SK-N-SH (cell line): ENCODE data around the gene TPSG1. TPM values are rescaled to one million over a fixed set of nuclear protein-coding genes. Genes with fewer than 3 reads are reported as not detected.

ENCODE experiments used
- CTCF ChIA-PET: fragments of 300-600, 350-600 bp; formaldehyde crosslinking; extraction: SDS; loops from one replicate; lab custom pipeline; 2021; lab: Yijun Ruan, JAX
- POLR2A ChIA-PET: fragments of 350-600 bp; sonication (Branson Sonifier 250); formaldehyde crosslinking; extraction: SDS; loops from one replicate; lab custom pipeline; 2020; ENCODE audit warnings: antibody characterized with exemption, inconsistent platforms; lab: Yijun Ruan, JAX
- DNase-seq: peaks from one replicate; pipeline ENCODE4 v3.0.0; 2012
- H2AFZ ChIP-seq: fragments of 200-600 bp; sonication (generic); 2 replicates; pipeline ENCODE4 v1.8.1; 2016; ENCODE audit warnings: antibody characterized with exemption, mild to moderate bottlenecking, low read depth
- H3F3A ChIP-seq: fragments of 200-600 bp; sonication (generic); replicated peaks from 2 replicates; pipeline ENCODE3; 2016; ENCODE audit warnings: antibody characterized with exemption, mild to moderate bottlenecking; ENCODE audit not compliant: insufficient read depth
- H3K27ac ChIP-seq, 2 experiments: fragments of 200-500 bp in 1 of 2; fragments of 200-600 bp in 1 of 2; sonication (Bioruptor generic) in 1 of 2; sonication (generic), shearing (Covaris generic) in 1 of 2; 2 replicates each; pipeline versions ENCODE4 v1.5.1 to v1.6.1; 2014 to 2016; ENCODE audit warnings: low read depth in 2 of 2, inconsistent platforms in 1 of 2, low read length in 1 of 2, mild to moderate bottlenecking in 1 of 2, mixed read lengths in 1 of 2
- H3K27me3 ChIP-seq: fragments of 200-600 bp; sonication (generic), shearing (Covaris generic); 2 replicates; pipeline ENCODE4 v1.6.1; 2016; ENCODE audit warnings: mixed run types; ENCODE audit not compliant: insufficient read depth
- H3K36me3 ChIP-seq, 2 experiments: fragments of 200-500 bp in 1 of 2; fragments of 200-600 bp in 1 of 2; sonication (Bioruptor generic) in 1 of 2; sonication (generic) in 1 of 2; replicated peaks in 1 of 2; 2 replicates each; pipeline versions ENCODE3 to v1.5.1; 2014 to 2016; ENCODE audit warnings: low read length in 1 of 2, mild to moderate bottlenecking in 1 of 2; ENCODE audit not compliant: insufficient read depth in 2 of 2, control insufficient read depth in 1 of 2
- H3K4me1 ChIP-seq, 2 experiments: fragments of 200-500 bp in 1 of 2; fragments of 200-600 bp in 1 of 2; sonication (Bioruptor generic) in 1 of 2; sonication (generic), shearing (Covaris generic) in 1 of 2; 2 replicates each; pipeline versions ENCODE4 v1.5.1 to v1.6.1; 2014 to 2016; ENCODE audit warnings: low read depth in 1 of 2, low read length in 1 of 2, mixed run types in 1 of 2; ENCODE audit not compliant: insufficient read depth in 2 of 2, control insufficient read depth in 1 of 2
- H3K4me2 ChIP-seq: fragments of 200-600 bp; sonication (generic), shearing (Covaris generic); 2 replicates; pipeline ENCODE4 v1.6.1; 2017; ENCODE audit warnings: mixed run types
- H3K4me3 ChIP-seq, 2 experiments: fragments of 200-500 bp in 1 of 2; fragments of 200-600 bp in 1 of 2; sonication (Bioruptor generic) in 1 of 2; sonication (generic), shearing (Covaris generic) in 1 of 2; 2 replicates each; pipeline versions ENCODE4 v1.5.1 to v1.8.1; 2014 to 2016; ENCODE audit warnings: low read depth in 2 of 2, inconsistent platforms in 1 of 2, low read length in 1 of 2, mild to moderate bottlenecking in 1 of 2, mixed read lengths in 1 of 2, moderate library complexity in 1 of 2
- H3K79me2 ChIP-seq: fragments of 200-600 bp; sonication (generic); 2 replicates; pipeline ENCODE4 v1.8.1; 2017; ENCODE audit warnings: mild to moderate bottlenecking; ENCODE audit not compliant: insufficient read depth
- H3K9ac ChIP-seq: fragments of 200-600 bp; sonication (generic); 2 replicates; pipeline ENCODE4 v1.6.1; 2017; ENCODE audit warnings: mixed run types
- H3K9me2 ChIP-seq: fragments of 200-600 bp; sonication (generic); 2 replicates; pipeline ENCODE4 v1.6.1; 2017; ENCODE audit warnings: mixed run types
- H3K9me3 ChIP-seq: fragments of 200-600 bp; sonication (generic); 2 replicates; pipeline ENCODE4 v1.6.1; 2017; ENCODE audit warnings: mixed run types, mild to moderate bottlenecking, moderate library complexity
- H4K20me1 ChIP-seq: fragments of 200-600 bp; sonication (generic); 2 replicates; pipeline ENCODE4 v1.6.1; 2017; ENCODE audit warnings: mild to moderate bottlenecking, mixed run types; ENCODE audit not compliant: insufficient read depth
- GATA2 ChIP-seq: sonication (generic); formaldehyde crosslinking; IDR thresholded peaks from 2 replicates; pipeline ENCODE4 v1.5.0; 2020; ENCODE audit warnings: mild to moderate bottlenecking, missing genetic modification reagents
- JUND ChIP-seq: IDR thresholded peaks from 2 replicates; pipeline ENCODE4 v1.4.0; 2012
- MEF2A ChIP-seq: IDR thresholded peaks from 2 replicates; pipeline ENCODE4 v1.4.0; 2012; ENCODE audit warnings: low read depth, borderline replicate concordance
- NFIC ChIP-seq: IDR thresholded peaks from 2 replicates; pipeline ENCODE4 v1.4.0; 2012; ENCODE audit warnings: borderline replicate concordance
- POLR2AphosphoS5 ChIP-seq: IDR thresholded peaks from 2 replicates; pipeline ENCODE4 v1.6.1; 2012; ENCODE audit warnings: low read depth, low read length
- RAD21 ChIP-seq: IDR thresholded peaks from 2 replicates; pipeline ENCODE4 v1.6.1; 2012; ENCODE audit warnings: mild to moderate bottlenecking, low read length
- RCOR1 ChIP-seq: fragments of 150-350 bp; IDR thresholded peaks from 2 replicates; pipeline ENCODE4 v1.6.1; 2017; ENCODE audit warnings: antibody characterized with exemption, low read length
- RXRA ChIP-seq: IDR thresholded peaks from 2 replicates; pipeline ENCODE4 v1.4.0; 2012; ENCODE audit warnings: low read depth, mild to moderate bottlenecking, borderline replicate concordance
- SMC3 ChIP-seq: IDR thresholded peaks from 2 replicates; pipeline ENCODE4 v1.6.1; 2012; ENCODE audit warnings: low read depth, low read length, improper control_type of control experiment
- TAF1 ChIP-seq: IDR thresholded peaks from 2 replicates; pipeline ENCODE4 v1.6.1; 2012; ENCODE audit warnings: low read depth, mild to moderate bottlenecking, low read length, moderate library complexity, borderline replicate concordance
- TCF12 ChIP-seq: IDR thresholded peaks from 2 replicates; pipeline ENCODE4 v1.4.0; 2012
- TEAD4 ChIP-seq: IDR thresholded peaks from 2 replicates; pipeline ENCODE4 v1.4.0; 2012; ENCODE audit warnings: mild to moderate bottlenecking, borderline replicate concordance; ENCODE audit not compliant: insufficient read depth
- WGBS: methylation state at CpG from one replicate; pipeline ENCODE4 v1.1.6; 2017; ENCODE audit warnings: low lambda C conversion rate; 5-methylcytosine and 5-hydroxymethylcytosine counted together
- polyA plus RNA-seq, 3 experiments: library from polyadenylated mRNA; depleted of rRNA; stranded (reverse); fragments of >200 nt; gene quantifications; 2 replicates each; pipeline ENCODE4 v1.2.3, GENCODE V29; 2012
- TF ChIP-seq, protein P1 (sequence below): fragments of 150-350 bp; IDR thresholded peaks from 2 replicates; pipeline ENCODE4 v1.6.1; 2017; ENCODE audit warnings: antibody characterized with exemption, low read length, low read depth, borderline replicate concordance
- TF ChIP-seq, protein P2 (sequence below): IDR thresholded peaks from 2 replicates; pipeline ENCODE4 v1.4.0; 2012; ENCODE audit warnings: low read depth, borderline replicate concordance
- TF ChIP-seq, protein P3 (sequence below): IDR thresholded peaks from 2 replicates; pipeline ENCODE4 v1.6.1; 2012; ENCODE audit warnings: mild to moderate bottlenecking, low read depth, low read length, moderate library complexity

Gene TPSG1
- polyA plus RNA-seq, 1 of the 3 experiments (the other 2 are of a cell fraction), result not detected

DNA sequence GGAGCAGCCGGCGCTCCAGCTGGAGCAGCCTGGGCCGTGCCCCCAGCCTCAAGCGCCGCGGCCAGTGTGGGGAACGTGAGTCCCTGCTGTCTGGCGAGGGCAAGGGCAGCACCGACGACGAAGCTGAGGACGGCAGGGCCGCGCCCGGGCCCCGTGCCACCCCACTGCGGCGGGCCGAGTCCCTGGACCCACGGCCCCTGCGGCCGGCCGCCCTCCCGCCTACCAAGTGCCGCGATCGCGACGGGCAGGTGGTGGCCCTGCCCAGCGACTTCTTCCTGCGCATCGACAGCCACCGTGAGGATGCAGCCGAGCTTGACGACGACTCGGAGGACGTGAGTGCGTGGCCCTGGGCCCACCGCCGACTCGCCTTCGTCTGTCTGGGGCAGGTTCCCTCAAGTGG lies 16.0 kb downstream of the TPSG1 start:
- Histone ChIP-seq H4K20me1 (0 out of 2 replicates have a peak, but pooled peaks cover 2% of the 10 kb centered on the region), H3K9ac (no peak overlapping the region), H3F3A (no peaks in the 10 kb centered on the region), H3K4me1 (no peaks in the 10 kb centered on the region), H3K36me3 (no peaks in the 10 kb centered on the region), H3K4me2 (no peak overlapping the region), H3K27me3 (peaks cover 71% of the 10 kb centered on the region), H3K79me2 (no peaks in the 10 kb centered on the region), H2AFZ (no peak overlapping the region), H3K9me3 (no peaks in the 10 kb centered on the region), H3K27ac (no peak overlapping the region), H3K4me3 (no peak overlapping the region), H3K9me2 (no peaks in the 10 kb centered on the region)
- no peak for DNase-seq
- TF ChIP-seq GATA2 (no peak), TEAD4 (no peak), TCF12 (no peak), RAD21 (no peak), MEF2A (no peak), TAF1 (no peak), NFIC (no peak), RCOR1 (no peak), RXRA (no peak), POLR2AphosphoS5 (no peak), SMC3 (no peak), JUND (no peak)
- TF ChIP-seq, protein P1, sequence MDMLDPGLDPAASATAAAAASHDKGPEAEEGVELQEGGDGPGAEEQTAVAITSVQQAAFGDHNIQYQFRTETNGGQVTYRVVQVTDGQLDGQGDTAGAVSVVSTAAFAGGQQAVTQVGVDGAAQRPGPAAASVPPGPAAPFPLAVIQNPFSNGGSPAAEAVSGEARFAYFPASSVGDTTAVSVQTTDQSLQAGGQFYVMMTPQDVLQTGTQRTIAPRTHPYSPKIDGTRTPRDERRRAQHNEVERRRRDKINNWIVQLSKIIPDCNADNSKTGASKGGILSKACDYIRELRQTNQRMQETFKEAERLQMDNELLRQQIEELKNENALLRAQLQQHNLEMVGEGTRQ, result no peak
- TF ChIP-seq, protein P2, sequence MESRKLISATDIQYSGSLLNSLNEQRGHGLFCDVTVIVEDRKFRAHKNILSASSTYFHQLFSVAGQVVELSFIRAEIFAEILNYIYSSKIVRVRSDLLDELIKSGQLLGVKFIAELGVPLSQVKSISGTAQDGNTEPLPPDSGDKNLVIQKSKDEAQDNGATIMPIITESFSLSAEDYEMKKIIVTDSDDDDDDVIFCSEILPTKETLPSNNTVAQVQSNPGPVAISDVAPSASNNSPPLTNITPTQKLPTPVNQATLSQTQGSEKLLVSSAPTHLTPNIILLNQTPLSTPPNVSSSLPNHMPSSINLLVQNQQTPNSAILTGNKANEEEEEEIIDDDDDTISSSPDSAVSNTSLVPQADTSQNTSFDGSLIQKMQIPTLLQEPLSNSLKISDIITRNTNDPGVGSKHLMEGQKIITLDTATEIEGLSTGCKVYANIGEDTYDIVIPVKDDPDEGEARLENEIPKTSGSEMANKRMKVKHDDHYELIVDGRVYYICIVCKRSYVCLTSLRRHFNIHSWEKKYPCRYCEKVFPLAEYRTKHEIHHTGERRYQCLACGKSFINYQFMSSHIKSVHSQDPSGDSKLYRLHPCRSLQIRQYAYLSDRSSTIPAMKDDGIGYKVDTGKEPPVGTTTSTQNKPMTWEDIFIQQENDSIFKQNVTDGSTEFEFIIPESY, result no peak
- TF ChIP-seq, protein P3, sequence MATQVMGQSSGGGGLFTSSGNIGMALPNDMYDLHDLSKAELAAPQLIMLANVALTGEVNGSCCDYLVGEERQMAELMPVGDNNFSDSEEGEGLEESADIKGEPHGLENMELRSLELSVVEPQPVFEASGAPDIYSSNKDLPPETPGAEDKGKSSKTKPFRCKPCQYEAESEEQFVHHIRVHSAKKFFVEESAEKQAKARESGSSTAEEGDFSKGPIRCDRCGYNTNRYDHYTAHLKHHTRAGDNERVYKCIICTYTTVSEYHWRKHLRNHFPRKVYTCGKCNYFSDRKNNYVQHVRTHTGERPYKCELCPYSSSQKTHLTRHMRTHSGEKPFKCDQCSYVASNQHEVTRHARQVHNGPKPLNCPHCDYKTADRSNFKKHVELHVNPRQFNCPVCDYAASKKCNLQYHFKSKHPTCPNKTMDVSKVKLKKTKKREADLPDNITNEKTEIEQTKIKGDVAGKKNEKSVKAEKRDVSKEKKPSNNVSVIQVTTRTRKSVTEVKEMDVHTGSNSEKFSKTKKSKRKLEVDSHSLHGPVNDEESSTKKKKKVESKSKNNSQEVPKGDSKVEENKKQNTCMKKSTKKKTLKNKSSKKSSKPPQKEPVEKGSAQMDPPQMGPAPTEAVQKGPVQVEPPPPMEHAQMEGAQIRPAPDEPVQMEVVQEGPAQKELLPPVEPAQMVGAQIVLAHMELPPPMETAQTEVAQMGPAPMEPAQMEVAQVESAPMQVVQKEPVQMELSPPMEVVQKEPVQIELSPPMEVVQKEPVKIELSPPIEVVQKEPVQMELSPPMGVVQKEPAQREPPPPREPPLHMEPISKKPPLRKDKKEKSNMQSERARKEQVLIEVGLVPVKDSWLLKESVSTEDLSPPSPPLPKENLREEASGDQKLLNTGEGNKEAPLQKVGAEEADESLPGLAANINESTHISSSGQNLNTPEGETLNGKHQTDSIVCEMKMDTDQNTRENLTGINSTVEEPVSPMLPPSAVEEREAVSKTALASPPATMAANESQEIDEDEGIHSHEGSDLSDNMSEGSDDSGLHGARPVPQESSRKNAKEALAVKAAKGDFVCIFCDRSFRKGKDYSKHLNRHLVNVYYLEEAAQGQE, result no peak
- POLR2A ChIA-PET, result no interaction called here
- CTCF ChIA-PET, result interaction anchor here (0.7 to 1.9 kb wide), 2 partner anchors 9 to 13 kb away, joined by 3 to 5 read pairs; no protein-coding TSS in a partner anchor
- 51% methylated on average over 11 of the region's 43 CpGs for WGBS
